GM23248 (cell line): ENCODE results near the gene TRIM72. TPM values are rescaled to one million over a fixed set of nuclear protein-coding genes. Genes with fewer than 3 reads are reported as not detected.

Experiments used
- DNase-seq: peaks from one replicate; pipeline ENCODE4 v3.0.0-alpha.2; 2015
- H2AFZ ChIP-seq: fragments of 200-600 bp; sonication (generic); 2 replicates; pipeline ENCODE4 v1.6.1; 2016; ENCODE audit warnings: antibody characterized with exemption
- H3F3A ChIP-seq: fragments of 200-600 bp; sonication (generic); 2 replicates; pipeline ENCODE4 v1.6.1; 2016; ENCODE audit warnings: mild to moderate bottlenecking, antibody characterized with exemption, mixed run types; ENCODE audit not compliant: insufficient read depth
- H3K27ac ChIP-seq: fragments of 200-600 bp; sonication (generic); 2 replicates; pipeline ENCODE4 v1.5.1; 2016; ENCODE audit warnings: mild to moderate bottlenecking
- H3K27me3 ChIP-seq: fragments of 200-600 bp; sonication (generic); replicated peaks from 2 replicates; pipeline ENCODE4 v1.6.1; 2016; ENCODE audit warnings: mild to moderate bottlenecking; ENCODE audit not compliant: insufficient read depth
- H3K36me3 ChIP-seq: fragments of 200-600 bp; sonication (generic); 2 replicates; pipeline ENCODE4 v1.6.1; 2016; ENCODE audit warnings: low read depth, mild to moderate bottlenecking
- H3K4me1 ChIP-seq: fragments of 200-600 bp; sonication (generic); 2 replicates; pipeline ENCODE4 v1.6.1; 2016; ENCODE audit warnings: mild to moderate bottlenecking; ENCODE audit not compliant: insufficient read depth
- H3K4me2 ChIP-seq: fragments of 200-600 bp; sonication (generic); one replicate; pipeline ENCODE4 v1.6.1; 2016; ENCODE audit warnings: mild to moderate bottlenecking; ENCODE audit not compliant: unreplicated experiment
- H3K4me3 ChIP-seq: fragments of 200-600 bp; sonication (generic); 2 replicates; pipeline ENCODE4 v1.5.1; 2016; ENCODE audit warnings: mild to moderate bottlenecking
- H3K79me2 ChIP-seq: fragments of 200-600 bp; sonication (generic); 2 replicates; pipeline ENCODE4 v1.6.1; 2016; ENCODE audit warnings: mild to moderate bottlenecking; ENCODE audit not compliant: insufficient read depth
- H3K9ac ChIP-seq: fragments of 200-600 bp; sonication (generic); 2 replicates; pipeline ENCODE4 v1.6.1; 2016; ENCODE audit warnings: mild to moderate bottlenecking
- H3K9me2 ChIP-seq: fragments of 200-600 bp; sonication (generic); 2 replicates; pipeline ENCODE4 v1.6.1; 2016; ENCODE audit warnings: mixed run types, mild to moderate bottlenecking, moderate library complexity; ENCODE audit not compliant: insufficient read depth
- H3K9me3 ChIP-seq: fragments of 200-600 bp; sonication (generic); one replicate; pipeline ENCODE4 v1.6.1; 2017; ENCODE audit warnings: low read depth
- H4K20me1 ChIP-seq: fragments of 200-600 bp; sonication (generic); 2 replicates; pipeline ENCODE4 v1.6.0; 2016; ENCODE audit not compliant: insufficient read depth
- EZH2 ChIP-seq: fragments of 200-600 bp; sonication (generic); IDR thresholded peaks from 2 replicates; pipeline ENCODE4 v1.6.1; 2018; ENCODE audit warnings: antibody characterized with exemption, mild to moderate bottlenecking; ENCODE audit not compliant: insufficient read depth, poor library complexity, severe bottlenecking
- EZH2phosphoT487 ChIP-seq: fragments of 200-600 bp; sonication (generic); IDR thresholded peaks from 2 replicates; pipeline ENCODE4 v1.6.1; 2018; ENCODE audit warnings: antibody characterized with exemption, moderate library complexity, mild to moderate bottlenecking, low read depth; ENCODE audit not compliant: insufficient read depth
- WGBS, 2 experiments: methylation state at CpG; one replicate each; pipeline ENCODE4 v1.1.6; 2015 to 2017; ENCODE audit warnings: low lambda C conversion rate in 2 of 2, low coverage in 1 of 2; ENCODE audit errors: missing lambda C conversion rate in 2 of 2; 5-methylcytosine and 5-hydroxymethylcytosine counted together
- in situ Hi-C: fragments of 300-500 bp; cut with MboI; formaldehyde crosslinking; loops from 2 replicates; pipeline ENCODE4 v1.15.0; 2020
- polyA plus RNA-seq: library from polyadenylated mRNA; unstranded; fragments of >200 nt; fragmentation: Nextera tagmentation; extraction: Ambion mirVana; gene quantifications from 2 replicates; pipeline ENCODE4 v1.2.1, GENCODE V29; 2016
- total RNA-seq: library from RNA; depleted of rRNA; stranded (reverse); fragments of >200 nt; shearing (Covaris generic); gene quantifications from 2 replicates; pipeline ENCODE4 v1.2.3, GENCODE V29; 2014

Gene TRIM72
- total and polyA plus RNA-seq, 2 experiments from 2014 or later = not detected

DNA sequence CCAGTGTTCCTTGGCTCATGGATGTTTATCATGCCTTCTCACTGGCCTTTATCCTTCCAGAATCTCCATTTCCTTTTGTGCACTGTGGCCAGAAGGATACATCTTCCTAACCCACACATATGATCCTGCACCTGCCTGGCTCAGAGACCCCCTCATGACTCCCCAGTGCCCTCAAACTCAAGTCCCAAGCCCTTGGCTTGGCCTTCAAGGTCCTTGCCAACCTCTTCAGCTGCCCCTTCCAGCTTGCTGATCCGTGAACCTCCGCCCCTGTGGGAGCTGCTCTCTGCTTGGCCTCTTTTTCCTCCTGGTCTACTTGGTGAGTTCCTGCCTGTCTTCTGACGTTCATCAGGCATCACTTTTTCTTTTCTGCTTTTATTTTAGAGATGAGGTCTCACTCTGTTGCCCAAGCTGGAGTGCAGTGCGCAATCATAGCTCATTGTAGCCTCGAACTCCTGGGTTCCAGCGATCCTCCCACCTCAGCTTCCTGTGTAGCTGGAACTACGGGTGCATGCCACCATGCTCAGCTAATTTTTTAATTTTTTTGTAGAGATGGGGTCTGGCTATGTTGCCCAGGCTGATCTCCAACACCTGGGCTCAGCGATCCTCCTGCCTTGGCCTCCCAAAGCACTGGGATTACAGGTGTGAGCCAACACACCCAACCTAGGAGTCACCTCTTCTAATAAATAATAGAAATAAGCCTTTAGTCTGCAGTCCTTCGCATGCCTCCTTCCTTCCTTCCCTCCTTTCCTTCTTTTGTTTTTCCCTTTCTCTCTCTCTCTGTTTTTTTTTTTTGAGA lies 8.8 kb upstream of the TRIM72 start:
- H3K4me2 ChIP-seq = no peak overlapping the region
- H3K36me3 ChIP-seq = no peaks in the 10 kb centered on the region
- H3K9me2 ChIP-seq = no peaks in the 10 kb centered on the region
- WGBS, 2 experiments = 77 to 78% methylated on average over 9 of the region's 9 CpGs
- no peak for DNase-seq
- H2AFZ ChIP-seq = no peak overlapping the region
- in situ Hi-C loops = loop anchor here (10.0 to 25.0 kb wide), 2 partner anchors 240 to 507 kb away; partner anchors contain the start of gene ZNF843
- TF ChIP-seq EZH2 (no peak), EZH2phosphoT487 (no peak)
- no peaks in the 10 kb centered on the region for H3K79me2 ChIP-seq
- no peaks in the 10 kb centered on the region for H3K9me3 ChIP-seq
- peaks cover 14% of the 10 kb centered on the region for H3F3A ChIP-seq
- no peak overlapping the region for H3K27ac ChIP-seq
- H3K9ac ChIP-seq = no peak overlapping the region
- no peak overlapping the region for H3K4me3 ChIP-seq
- H3K27me3 ChIP-seq = 0 out of 2 replicates have a peak, but pooled peaks cover 8% of the 10 kb centered on the region
- H3K4me1 ChIP-seq = peaks cover 9% of the 10 kb centered on the region; the same call in 1 of the 2 replicates
- 0 out of 2 replicates have a peak, but pooled peaks cover 4% of the 10 kb centered on the region for H4K20me1 ChIP-seq

DNA sequence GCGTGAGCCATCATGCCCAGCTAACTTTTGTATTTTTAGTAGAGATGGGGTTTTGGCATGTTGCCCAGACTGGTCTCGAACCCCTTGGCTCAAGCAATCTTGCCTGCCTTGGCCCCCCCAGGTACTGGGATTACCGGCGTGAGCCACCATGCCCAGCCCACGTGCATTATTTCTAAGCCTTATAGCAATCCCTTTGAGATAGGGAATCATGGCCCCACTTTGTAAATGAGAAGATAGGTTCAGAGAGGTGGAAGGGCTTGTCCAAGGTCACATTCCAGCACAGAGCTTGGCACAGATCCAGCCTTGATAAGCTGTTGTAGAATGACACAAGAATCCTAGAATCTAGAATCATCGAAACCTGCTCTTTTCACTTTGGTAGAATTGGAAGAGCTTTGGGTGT lies 7.1 kb upstream of the TRIM72 start:
- Histone ChIP-seq H2AFZ (no peak overlapping the region), H3K27ac (no peak overlapping the region), H3K36me3 (no peaks in the 10 kb centered on the region), H3K4me3 (no peak overlapping the region), H3K27me3 (0 out of 2 replicates have a peak, but pooled peaks cover 8% of the 10 kb centered on the region), H3K9ac (no peak overlapping the region), H3K4me1 (peaks cover 6% of the 10 kb centered on the region; the same call in 1 of the 2 replicates), H4K20me1 (no peaks in the 10 kb centered on the region), H3K9me2 (no peaks in the 10 kb centered on the region), H3K4me2 (no peak overlapping the region), H3F3A (no peaks in the 10 kb centered on the region; the same call in 1 of the 2 replicates), H3K9me3 (no peaks in the 10 kb centered on the region), H3K79me2 (no peaks in the 10 kb centered on the region)
- TF ChIP-seq EZH2 (no peak), EZH2phosphoT487 (no peak)
- no peak for DNase-seq
- in situ Hi-C loops = loop anchor here (10.0 to 25.0 kb wide), 2 partner anchors 238 to 506 kb away; partner anchors contain the start of gene ZNF843
- WGBS, 2 experiments = 40 to 45% methylated on average over 6 of the region's 6 CpGs

DNA sequence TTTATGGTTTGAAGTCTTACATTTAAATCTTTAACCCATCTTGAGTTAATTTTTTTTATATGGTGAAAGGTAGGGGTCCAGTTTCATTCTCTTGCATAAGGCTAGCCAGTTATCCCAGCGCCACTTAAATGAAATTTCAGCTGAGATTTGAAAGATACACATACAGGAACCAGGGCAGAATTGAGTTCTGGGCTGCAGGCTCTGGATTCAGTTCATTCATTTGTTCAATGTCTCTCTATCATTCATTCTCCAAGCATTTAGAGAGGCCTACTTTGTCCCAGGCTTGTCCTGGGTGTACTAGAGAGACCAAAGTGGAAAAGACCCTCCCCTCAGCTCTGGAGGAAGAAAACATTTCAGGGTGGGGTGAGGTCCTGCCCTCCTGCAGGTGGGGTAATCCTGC lies 577 bp upstream of the TRIM72 start:
- Histone ChIP-seq H3K27ac (no peak overlapping the region), H3K4me3 (no peak overlapping the region), H2AFZ (no peak overlapping the region), H3F3A (no peaks in the 10 kb centered on the region), H4K20me1 (no peaks in the 10 kb centered on the region), H3K36me3 (no peaks in the 10 kb centered on the region), H3K4me2 (no peak overlapping the region), H3K27me3 (peaks cover 31% of the 10 kb centered on the region), H3K4me1 (peaks cover 4% of the 10 kb centered on the region; the same call in 1 of the 2 replicates), H3K79me2 (no peaks in the 10 kb centered on the region), H3K9ac (no peak overlapping the region), H3K9me2 (no peaks in the 10 kb centered on the region), H3K9me3 (no peaks in the 10 kb centered on the region)
- DNase-seq = no peak
- in situ Hi-C loops = loop anchor here (25.0 kb wide), 1 partner anchor 499 kb away; a partner anchor contains a TSS
- WGBS, 2 experiments = 88 to 100% methylated on average over 1 of the region's 1 CpG
- no peak for TF ChIP-seq EZH2phosphoT487
- no peak for TF ChIP-seq EZH2

DNA sequence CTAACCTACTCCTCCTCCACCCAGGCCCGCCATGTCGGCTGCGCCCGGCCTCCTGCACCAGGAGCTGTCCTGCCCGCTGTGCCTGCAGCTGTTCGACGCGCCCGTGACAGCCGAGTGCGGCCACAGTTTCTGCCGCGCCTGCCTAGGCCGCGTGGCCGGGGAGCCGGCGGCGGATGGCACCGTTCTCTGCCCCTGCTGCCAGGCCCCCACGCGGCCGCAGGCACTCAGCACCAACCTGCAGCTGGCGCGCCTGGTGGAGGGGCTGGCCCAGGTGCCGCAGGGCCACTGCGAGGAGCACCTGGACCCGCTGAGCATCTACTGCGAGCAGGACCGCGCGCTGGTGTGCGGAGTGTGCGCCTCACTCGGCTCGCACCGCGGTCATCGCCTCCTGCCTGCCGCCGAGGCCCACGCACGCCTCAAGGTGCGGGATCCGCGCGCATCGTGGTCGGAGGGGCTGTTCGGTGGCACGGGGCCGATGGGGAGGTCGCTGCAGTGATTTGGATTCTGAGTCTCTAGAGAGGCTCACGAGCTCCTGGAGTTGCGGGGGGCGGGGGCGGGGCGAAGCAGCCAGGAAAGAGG lies 878 bp downstream of the TRIM72 start:
- Histone ChIP-seq H3K36me3 (no peaks in the 10 kb centered on the region), H3K4me1 (peaks cover 4% of the 10 kb centered on the region; the same call in 1 of the 2 replicates), H3K79me2 (no peaks in the 10 kb centered on the region), H3K27me3 (peaks cover 33% of the 10 kb centered on the region), H2AFZ (peak overlapping the region; percentile 83), H3K4me2 (peak overlapping the region; percentile 83), H3K9ac (no peak overlapping the region), H4K20me1 (no peaks in the 10 kb centered on the region), H3F3A (no peaks in the 10 kb centered on the region), H3K9me2 (no peaks in the 10 kb centered on the region), H3K27ac (no peak overlapping the region), H3K9me3 (no peaks in the 10 kb centered on the region), H3K4me3 (peak overlapping the region; percentile 72)
- WGBS, 2 experiments = 4 to 6% methylated on average over 44 to 52 of the region's 58 CpGs
- in situ Hi-C loops = loop anchor here (25.0 kb wide), 1 partner anchor 498 kb away; a partner anchor contains a TSS
- TF ChIP-seq EZH2phosphoT487 (no peak), EZH2 (no peak)
- peak; percentile 24 for DNase-seq
